GM06990 (cell line): ENCODE data around the gene ERFL.

Experiments
- DNase-seq: peaks from one replicate; pipeline ENCODE4 v3.0.0-alpha.2; 2011; ENCODE audit not compliant: insufficient read length; ENCODE audit errors: extremely low read depth
- H3K27me3 ChIP-seq: replicated peaks from 2 replicates; pipeline ENCODE4 v1.6.0; 2011; ENCODE audit warnings: low read length; ENCODE audit not compliant: control insufficient read depth, insufficient read depth
- H3K36me3 ChIP-seq: 2 replicates; pipeline ENCODE4 v1.5.1; 2011; ENCODE audit warnings: low read length; ENCODE audit not compliant: control insufficient read depth, insufficient read depth
- H3K4me3 ChIP-seq: replicated peaks from 2 replicates; pipeline ENCODE4 v1.5.1; 2011; ENCODE audit warnings: low read depth, mild to moderate bottlenecking, control low read depth, low read length
- CTCF ChIP-seq: IDR thresholded peaks from 2 replicates; pipeline ENCODE4 v1.5.1; 2011; ENCODE audit warnings: low read length, control low read depth, mild to moderate bottlenecking, inconsistent platforms; ENCODE audit not compliant: insufficient read depth, poor library complexity, severe bottlenecking

ERFL gene

GRCh38 chr19:41951686-41952172, 23.5 kb upstream of the ERFL start:
- no peaks in the 10 kb centered on the region for H3K27me3 ChIP-seq
- peak; percentile 98 for TF ChIP-seq CTCF
- no peak overlapping the region for H3K4me3 ChIP-seq
- peak; percentile 65 for DNase-seq
- peaks cover 1% of the 10 kb centered on the region; the same call in 1 of the 2 replicates for H3K36me3 ChIP-seq

- no peak for TF ChIP-seq CTCF
- Histone ChIP-seq H3K27me3 (no peaks in the 10 kb centered on the region), H3K36me3 (no peaks in the 10 kb centered on the region), H3K4me3 (no peak overlapping the region)
- no peak for DNase-seq
Measured at GRCh38 chr19:41947091-41947490, 18.8 kb upstream of the ERFL start.

- peak; percentile 90 for DNase-seq
- no peak overlapping the region for H3K4me3 ChIP-seq
- H3K36me3 ChIP-seq = no peaks in the 10 kb centered on the region
- TF ChIP-seq CTCF = no peak
- no peaks in the 10 kb centered on the region for H3K27me3 ChIP-seq
Measured at GRCh38 chr19:41945135-41945766, 17.0 kb upstream of the ERFL start.

GRCh38 chr19:41944336-41944735, 16.1 kb upstream of the ERFL start:
- DNase-seq = no peak
- no peak for TF ChIP-seq CTCF
- Histone ChIP-seq H3K4me3 (no peak overlapping the region), H3K36me3 (no peaks in the 10 kb centered on the region), H3K27me3 (no peaks in the 10 kb centered on the region)

- peak overlapping the region; percentile 8 for H3K4me3 ChIP-seq
- H3K27me3 ChIP-seq = no peaks in the 10 kb centered on the region
- DNase-seq = no peak
- no peaks in the 10 kb centered on the region for H3K36me3 ChIP-seq
- no peak for TF ChIP-seq CTCF
Measured at GRCh38 chr19:41941410-41942202, 13.4 kb upstream of the ERFL start.
